ENCODE measurements around the gene CEACAM20. TPM values are rescaled to one million over a fixed set of nuclear protein-coding genes. Genes with fewer than 3 reads are reported as not detected.
"Not testable (repeated sequence)": the region's sequence is repeated elsewhere in the genome, so short reads cannot be mapped to it uniquely, and the experiment has no call there.

CEACAM20 gene
- total RNA-seq, 2 experiments from 2014 or later: not detected

DNA sequence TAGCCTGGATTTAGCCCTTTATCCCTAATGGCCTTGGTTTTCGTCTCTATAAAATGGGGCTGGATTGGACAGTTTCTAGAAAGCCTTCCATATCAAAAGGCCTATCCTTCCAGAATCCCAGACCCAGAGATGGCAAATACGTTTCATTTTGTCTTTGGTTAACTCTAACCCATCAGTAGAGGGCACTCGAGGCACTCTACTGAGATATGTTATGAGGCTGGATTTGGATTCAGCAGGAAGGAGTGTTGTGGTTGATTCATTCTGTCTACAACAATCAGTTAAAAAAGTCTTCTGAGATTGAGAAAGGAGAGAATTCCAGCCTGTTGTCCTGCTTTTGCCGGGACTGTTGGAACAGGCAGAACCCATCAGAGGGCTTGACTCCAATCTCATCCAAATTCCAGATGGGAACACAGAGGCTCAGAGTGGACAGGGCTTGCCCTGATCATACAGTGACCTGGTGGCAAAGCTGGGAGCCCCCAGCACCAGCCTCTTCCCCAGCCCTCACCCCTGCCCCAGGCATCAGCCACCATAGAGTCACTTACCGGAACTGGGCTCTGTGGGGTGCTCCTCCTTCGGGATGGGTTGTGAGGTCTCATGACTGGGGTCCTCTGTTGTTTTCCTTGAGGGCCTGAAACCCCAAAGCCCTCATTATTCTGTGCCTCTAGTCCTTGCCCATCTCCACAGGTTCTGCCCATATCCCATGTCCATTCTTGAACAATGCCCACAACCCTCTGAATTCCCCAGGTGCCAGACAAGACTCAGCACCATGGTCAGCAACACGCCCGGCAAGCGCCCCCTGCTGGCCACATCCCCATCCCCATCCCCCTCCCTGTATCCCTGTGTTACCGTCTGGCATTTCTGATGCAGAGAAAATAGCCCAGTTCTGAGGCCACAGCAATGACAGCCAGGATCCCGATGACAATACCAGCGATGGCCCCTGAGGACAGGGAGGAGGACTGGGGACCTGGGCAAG, 16.9 kb downstream of the CEACAM20 start:
- peaks cover 19% of the 10 kb centered on the region for H3K27me3 Mint-ChIP-seq
- H3K27ac Mint-ChIP-seq: no peak overlapping the region
- ChIA-PET POLR2A (no interaction called here), CTCF (no interaction called here)
- H3K36me3 Mint-ChIP-seq: peaks cover 3% of the 10 kb centered on the region
- H3K4me3 Mint-ChIP-seq: no peak overlapping the region
- no peaks in the 10 kb centered on the region for H3K4me1 Mint-ChIP-seq (ENCODE audit: low read depth)
- peaks cover 37% of the 10 kb centered on the region for H3K9me3 Mint-ChIP-seq
- intact Hi-C loops (cut with micrococcal nuclease): no loop called here
- peak; percentile 51 for DNase-seq

DNA sequence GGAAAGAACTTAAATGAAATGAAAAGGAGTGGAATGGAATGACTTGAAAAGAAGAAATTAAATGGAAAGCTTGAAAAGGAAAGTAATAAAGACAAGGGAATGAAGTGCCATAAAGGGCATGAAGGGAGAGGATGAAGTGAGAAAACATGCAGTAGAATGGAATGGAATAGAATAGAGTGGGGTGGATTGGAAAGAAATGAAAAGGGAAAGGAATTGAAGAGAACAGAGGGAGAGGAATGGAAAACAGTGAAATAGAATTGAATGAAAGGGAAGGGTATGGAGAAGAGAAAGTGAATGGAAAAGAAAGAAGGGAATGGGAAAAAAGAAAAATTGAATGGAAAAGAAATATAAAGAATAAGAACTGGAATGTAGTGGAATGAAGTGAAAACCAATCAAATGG, 20.0 kb downstream of the CEACAM20 start:
- ChIA-PET POLR2A (no interaction called here), CTCF (no interaction called here)
- peaks cover 34% of the 10 kb centered on the region for H3K9me3 Mint-ChIP-seq
- H3K4me1 Mint-ChIP-seq (ENCODE audit: low read depth): no peaks in the 10 kb centered on the region
- H3K27me3 Mint-ChIP-seq: peaks cover 34% of the 10 kb centered on the region
- intact Hi-C loops (cut with micrococcal nuclease): loop anchor here (10.0 kb wide), 1 partner anchor 205 kb away; the partner anchor contains the start of gene ZNF235
- H3K27ac Mint-ChIP-seq: no peak overlapping the region
- no peak for DNase-seq
- H3K4me3 Mint-ChIP-seq: no peak overlapping the region
- H3K36me3 Mint-ChIP-seq: peaks cover 9% of the 10 kb centered on the region

DNA sequence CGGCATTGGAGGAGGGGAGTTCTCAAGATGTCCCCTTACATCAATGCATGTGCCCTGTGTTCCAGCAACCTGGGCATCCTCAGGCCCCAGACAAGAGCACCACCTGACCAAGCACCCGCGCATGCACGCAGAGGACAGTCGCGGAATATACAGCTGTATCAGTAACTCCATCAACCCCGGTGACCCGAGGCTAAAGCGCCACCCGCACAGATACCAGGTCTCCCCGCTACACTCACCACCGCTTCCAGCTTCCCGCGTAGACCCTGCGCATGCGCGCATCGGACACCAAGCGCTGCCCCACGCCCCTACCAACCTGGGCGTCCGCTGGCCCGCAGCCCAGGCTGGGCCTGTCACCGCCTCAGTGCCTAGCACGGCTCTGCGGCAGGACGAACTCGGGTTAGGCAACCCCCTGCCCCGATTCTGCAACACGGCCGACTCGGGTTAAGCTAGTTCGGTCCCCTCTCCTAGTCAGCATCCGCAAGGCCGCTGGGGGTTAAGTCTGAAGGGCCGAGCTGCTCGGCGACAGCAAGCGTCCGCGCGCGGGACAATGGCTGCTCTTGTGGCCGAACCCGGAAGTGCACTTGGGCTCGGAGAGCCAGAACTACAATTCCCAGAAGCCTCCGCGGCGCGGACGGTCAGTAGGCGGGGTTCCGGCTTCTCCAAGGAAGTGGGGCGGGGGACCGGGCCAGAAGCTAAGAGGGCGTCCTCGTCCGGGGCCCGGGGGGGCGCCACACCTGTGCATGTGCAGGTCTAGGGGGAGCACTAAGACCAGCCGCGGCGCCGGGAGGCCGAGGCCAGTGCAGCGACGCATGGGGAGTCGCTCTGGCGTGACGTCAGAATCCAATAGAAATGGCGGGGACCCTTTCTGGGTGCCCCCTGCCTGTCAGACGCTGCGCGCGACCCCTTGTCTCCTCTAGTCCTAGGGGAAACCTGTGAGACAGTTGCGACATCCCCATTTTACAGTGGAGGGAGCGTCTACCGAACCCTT, 29.2 kb downstream of the CEACAM20 start, which contains the start of gene ZNF180:
ZNF180 (minus strand) TSS at position 561 of the 988 bp plus-strand sequence. CDS start 3,188 bp downstream, outside the sequence.
- DNase-seq: peak; percentile 96
- Mint-ChIP-seq H3K9me3 (peaks cover 57% of the 10 kb centered on the region), H3K4me3 (peak within 1 kb of the TSS; percentile 87), H3K27ac (peak within 1 kb of the TSS; percentile 90), H3K27me3 (peaks cover 5% of the 10 kb centered on the region), H3K36me3 (peaks cover 52% of the 10 kb centered on the region), H3K4me1 (ENCODE audit: low read depth) (peaks cover 24% of the 10 kb centered on the region)
- intact Hi-C loops (cut with micrococcal nuclease): loop anchor here (1.0 to 10.0 kb wide), 5 partner anchors 195 to 673 kb away; partner anchors contain the start of genes ZNF226, ZNF227, ZNF235 and ZNF283
- POLR2A ChIA-PET: interaction anchor here (1.0 kb wide), 1 partner anchor 720 kb away, joined by 3 read pairs; the partner anchor contains the start of gene KCNN4
- CTCF ChIA-PET: interaction anchor here (0.7 kb wide), 1 partner anchor 673 kb away, joined by 3 read pairs; the partner anchor contains the start of gene ZNF283

DNA sequence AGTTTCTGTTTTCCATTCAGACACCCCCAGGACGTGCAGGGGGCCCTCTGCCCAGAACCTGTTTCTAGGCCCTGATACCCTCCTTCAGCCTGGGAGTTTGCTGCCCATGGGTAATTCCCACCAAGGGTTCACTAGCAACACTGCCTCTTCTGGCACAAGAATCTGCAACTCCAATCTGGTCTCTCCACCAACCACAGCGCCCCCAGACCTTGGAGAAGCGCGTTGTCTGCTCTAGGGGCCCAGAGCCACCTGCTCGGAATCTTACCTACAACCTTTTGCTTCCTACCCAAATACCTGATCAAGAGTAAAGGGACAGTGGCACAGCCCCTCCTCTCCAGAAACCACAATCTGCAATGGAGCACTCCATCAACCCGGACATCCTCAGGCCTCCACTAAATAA, 29.9 kb downstream of the CEACAM20 start:
- Mint-ChIP-seq H3K27me3 (peaks cover 3% of the 10 kb centered on the region), H3K36me3 (peaks cover 57% of the 10 kb centered on the region), H3K27ac (peak overlapping the region; percentile 90), H3K9me3 (peaks cover 62% of the 10 kb centered on the region), H3K4me3 (peak overlapping the region; percentile 87), H3K4me1 (ENCODE audit: low read depth) (peaks cover 24% of the 10 kb centered on the region)
- ChIA-PET POLR2A (no interaction called here), CTCF (no interaction called here)
- intact Hi-C loops (cut with micrococcal nuclease): no loop called here
- no peak for DNase-seq

DNA sequence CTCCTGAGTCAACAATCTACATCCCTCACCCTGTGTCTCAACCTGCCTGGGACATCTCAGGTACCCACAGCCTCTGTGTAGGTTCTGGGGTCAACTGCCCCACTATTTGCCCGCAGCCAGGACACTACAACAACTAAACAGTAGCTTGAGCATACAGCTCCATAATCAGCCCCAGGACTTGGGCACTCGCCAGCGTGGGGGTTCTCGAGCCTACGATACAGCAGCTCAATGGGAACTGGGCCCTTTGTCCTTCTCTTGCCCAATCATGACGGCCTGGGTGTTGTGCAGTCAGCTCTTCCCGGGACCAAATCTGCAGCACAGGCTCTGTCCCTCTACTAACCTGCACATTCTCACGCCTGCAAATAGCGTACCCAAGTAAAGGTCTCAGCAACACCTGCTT, 30.5 kb downstream of the CEACAM20 start:
- Mint-ChIP-seq H3K27me3 (peaks cover 3% of the 10 kb centered on the region), H3K9me3 (peaks cover 68% of the 10 kb centered on the region), H3K36me3 (peaks cover 63% of the 10 kb centered on the region), H3K27ac (no peak overlapping the region), H3K4me1 (ENCODE audit: low read depth) (peaks cover 24% of the 10 kb centered on the region), H3K4me3 (peak overlapping the region; percentile 87)
- no peak for DNase-seq
- POLR2A ChIA-PET: no interaction called here
- intact Hi-C loops (cut with micrococcal nuclease): no loop called here
- CTCF ChIA-PET: no interaction called here

DNA sequence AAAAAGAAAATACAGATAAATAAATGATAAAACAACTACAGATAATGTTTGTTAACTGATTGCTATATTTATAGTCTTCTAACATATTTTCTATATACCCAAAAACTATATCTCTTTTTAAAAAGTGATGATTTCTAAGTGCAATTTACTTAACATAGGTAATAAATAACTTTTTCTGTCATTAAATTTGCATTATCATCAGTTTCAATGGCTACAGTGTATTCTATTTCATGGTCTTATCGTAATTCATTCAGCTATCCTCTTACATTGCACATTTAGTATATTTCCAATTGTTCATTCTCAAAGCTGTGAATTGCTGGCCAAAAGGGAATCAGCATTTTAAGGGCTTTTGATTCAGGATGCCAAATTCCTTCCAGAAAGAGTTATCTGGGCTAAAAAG, 32.8 kb downstream of the CEACAM20 start:
- ChIA-PET CTCF (no interaction called here), POLR2A (no interaction called here)
- Mint-ChIP-seq H3K4me1 (ENCODE audit: low read depth) (peaks cover 24% of the 10 kb centered on the region), H3K27ac (no peak overlapping the region), H3K27me3 (no peaks in the 10 kb centered on the region), H3K9me3 (peaks cover 78% of the 10 kb centered on the region), H3K36me3 (peaks cover 86% of the 10 kb centered on the region), H3K4me3 (no peak overlapping the region)
- no peak for DNase-seq
- intact Hi-C loops (cut with micrococcal nuclease): no loop called here

DNA sequence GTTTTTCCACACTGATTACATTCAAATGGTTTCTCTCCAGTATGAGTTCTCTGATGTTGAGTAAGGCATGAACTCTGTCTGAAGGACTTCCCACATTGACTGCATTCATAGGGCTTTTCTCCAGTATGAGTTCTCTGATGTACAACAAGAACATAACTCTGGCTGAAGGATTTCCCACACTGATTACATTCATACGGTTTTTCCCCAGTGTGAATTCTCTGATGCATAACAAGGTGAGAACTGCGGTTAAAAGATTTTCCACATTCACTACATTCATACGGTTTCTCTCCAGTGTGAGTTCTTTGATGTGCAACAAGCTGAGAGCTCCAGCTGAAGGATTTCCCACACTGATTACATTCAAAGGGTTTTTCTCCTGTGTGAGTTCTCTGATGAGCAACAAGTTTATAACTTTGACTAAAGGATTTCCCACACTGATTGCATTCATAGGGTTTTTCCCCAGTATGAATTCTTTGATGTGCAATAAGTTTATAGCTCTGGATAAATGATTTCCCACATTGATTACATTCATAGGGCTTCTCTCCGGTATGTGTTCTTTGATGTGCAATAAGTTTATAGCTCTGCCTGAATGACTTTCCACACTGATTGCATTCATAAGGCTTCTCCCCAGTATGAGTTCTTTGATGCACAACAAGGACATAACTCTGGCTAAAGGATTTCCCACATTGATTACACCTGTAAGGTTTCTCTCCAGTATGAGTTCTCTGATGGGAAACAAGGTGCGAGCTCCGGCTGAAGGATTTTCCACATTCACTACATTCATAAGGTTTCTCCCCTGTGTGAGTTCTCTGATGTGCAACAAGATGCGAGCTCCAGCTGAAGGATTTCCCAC, 52.7 kb downstream of the CEACAM20 start:
- POLR2A ChIA-PET: no interaction called here
- H3K9me3 Mint-ChIP-seq: peaks cover 98% of the 10 kb centered on the region

DNA sequence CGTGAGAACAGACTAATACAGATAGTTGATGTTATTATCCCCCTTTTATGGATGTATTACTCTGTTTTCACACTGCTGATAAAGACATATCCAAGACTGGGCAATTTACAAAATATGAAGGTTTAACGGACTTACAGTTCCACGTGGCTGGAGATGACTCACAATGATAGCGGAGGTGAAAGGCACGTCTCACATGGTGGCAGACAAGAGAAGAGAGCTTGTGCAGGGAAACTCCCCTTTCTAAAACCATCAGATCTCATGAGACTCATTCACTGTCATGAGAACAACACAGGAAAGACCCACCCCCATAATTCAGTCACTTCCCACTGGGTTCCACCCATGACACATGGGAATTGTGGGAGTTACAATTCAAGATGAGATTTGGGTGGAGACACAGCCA, 60.7 kb downstream of the CEACAM20 start:
- H3K4me1 Mint-ChIP-seq (ENCODE audit: low read depth); H3K27ac Mint-ChIP-seq; CTCF ChIA-PET; intact Hi-C loops (cut with micrococcal nuclease); DNase-seq; POLR2A ChIA-PET; H3K4me3 Mint-ChIP-seq; H3K27me3 Mint-ChIP-seq: not testable (repeated sequence)
- Mint-ChIP-seq H3K36me3 (peaks cover 61% of the 10 kb centered on the region), H3K9me3 (peaks cover 94% of the 10 kb centered on the region)

More for the DNA sequence above, 52.7 kb downstream of the CEACAM20 start:
- H3K27ac Mint-ChIP-seq: peak overlapping the region; percentile 33
- peaks cover 94% of the 10 kb centered on the region for H3K36me3 Mint-ChIP-seq
- no peak overlapping the region for H3K4me3 Mint-ChIP-seq
- intact Hi-C loops (cut with micrococcal nuclease): no loop called here
- H3K4me1 Mint-ChIP-seq (ENCODE audit: low read depth): no peaks in the 10 kb centered on the region
- no peak for DNase-seq
- H3K27me3 Mint-ChIP-seq: no peaks in the 10 kb centered on the region
- CTCF ChIA-PET: no interaction called here

DNA sequence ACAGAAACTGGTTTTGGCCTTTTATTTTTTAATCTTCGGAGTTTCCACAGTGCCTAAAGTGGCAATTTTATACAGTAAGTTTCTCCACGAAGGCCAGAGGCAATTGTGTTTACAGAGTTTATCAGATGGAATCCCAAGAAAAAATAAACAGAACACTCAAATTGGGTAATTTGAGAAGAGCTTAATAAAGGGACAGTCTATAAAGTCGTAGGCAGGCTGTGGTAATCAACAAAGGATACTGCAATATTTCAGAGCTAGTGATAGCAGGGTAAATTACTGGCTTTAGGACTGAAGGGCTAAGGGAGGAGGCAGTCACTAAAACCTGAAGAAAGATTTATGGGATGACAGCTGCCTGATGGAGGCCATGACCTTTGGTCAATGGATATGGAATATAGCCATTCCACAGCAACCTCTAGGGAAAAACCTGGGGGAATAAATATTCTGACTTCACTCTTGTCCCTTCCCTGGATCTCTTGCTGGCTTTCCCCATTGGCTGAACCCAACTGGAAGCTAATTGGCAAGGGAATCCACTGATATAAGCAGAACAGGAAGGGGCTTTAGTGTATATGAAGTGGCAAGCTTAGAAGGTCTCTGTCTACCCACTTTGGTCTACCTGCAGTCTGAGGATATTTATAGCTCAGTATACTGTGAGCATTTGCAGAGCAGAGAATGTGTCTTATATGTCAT, 66.7 kb downstream of the CEACAM20 start:
- CTCF ChIA-PET: not testable (repeated sequence)

More for the DNA sequence above, 66.7 kb downstream of the CEACAM20 start:
- H3K4me1 Mint-ChIP-seq (ENCODE audit: low read depth); POLR2A ChIA-PET; H3K4me3 Mint-ChIP-seq; DNase-seq; H3K27me3 Mint-ChIP-seq; H3K27ac Mint-ChIP-seq; intact Hi-C loops (cut with micrococcal nuclease): not testable (repeated sequence)
- H3K9me3 Mint-ChIP-seq: peaks cover 64% of the 10 kb centered on the region
- H3K36me3 Mint-ChIP-seq: peaks cover 24% of the 10 kb centered on the region
